ENCODE data around the gene ENTPD1.
A peak's percentile ranks its signal among the peaks of the same experiment; 100 is the strongest.

Gene ENTPD1

GRCh38 chr10:95831515-95831914 lies 75.6 kb downstream of the ENTPD1 start:
- no peak for DNase-seq (ENCODE audit: low read depth)

- no peak for DNase-seq (ENCODE audit: low read depth)
These were observed 76.5 kb downstream of the ENTPD1 start for GRCh38 chr10:95832216-95833041.

GRCh38 chr10:95833042-95833610 lies 77.2 kb downstream of the ENTPD1 start:
- no peak for DNase-seq (ENCODE audit: low read depth)

DNA sequence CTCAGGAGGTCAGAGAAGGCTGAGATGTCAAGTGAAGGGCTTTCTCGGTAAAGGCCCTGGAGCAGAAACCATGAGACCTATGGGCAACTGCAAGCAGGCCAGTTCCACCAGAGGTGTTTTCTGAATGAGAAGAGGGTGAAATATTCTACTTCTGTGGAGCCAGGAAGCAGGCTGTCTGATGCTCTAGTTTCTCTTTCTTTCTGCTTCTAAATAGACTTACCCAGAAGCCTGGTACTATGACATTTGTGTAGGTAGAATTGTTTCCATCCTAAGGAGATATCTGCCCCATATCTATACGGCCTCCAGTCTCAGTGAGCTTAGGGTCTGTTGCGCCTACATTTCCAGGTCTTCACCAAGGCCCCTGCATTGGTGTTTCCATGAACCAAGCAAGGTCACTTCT lies 78.4 kb downstream of the ENTPD1 start:
- DNase-seq (ENCODE audit: low read depth) = no peak

DNA sequence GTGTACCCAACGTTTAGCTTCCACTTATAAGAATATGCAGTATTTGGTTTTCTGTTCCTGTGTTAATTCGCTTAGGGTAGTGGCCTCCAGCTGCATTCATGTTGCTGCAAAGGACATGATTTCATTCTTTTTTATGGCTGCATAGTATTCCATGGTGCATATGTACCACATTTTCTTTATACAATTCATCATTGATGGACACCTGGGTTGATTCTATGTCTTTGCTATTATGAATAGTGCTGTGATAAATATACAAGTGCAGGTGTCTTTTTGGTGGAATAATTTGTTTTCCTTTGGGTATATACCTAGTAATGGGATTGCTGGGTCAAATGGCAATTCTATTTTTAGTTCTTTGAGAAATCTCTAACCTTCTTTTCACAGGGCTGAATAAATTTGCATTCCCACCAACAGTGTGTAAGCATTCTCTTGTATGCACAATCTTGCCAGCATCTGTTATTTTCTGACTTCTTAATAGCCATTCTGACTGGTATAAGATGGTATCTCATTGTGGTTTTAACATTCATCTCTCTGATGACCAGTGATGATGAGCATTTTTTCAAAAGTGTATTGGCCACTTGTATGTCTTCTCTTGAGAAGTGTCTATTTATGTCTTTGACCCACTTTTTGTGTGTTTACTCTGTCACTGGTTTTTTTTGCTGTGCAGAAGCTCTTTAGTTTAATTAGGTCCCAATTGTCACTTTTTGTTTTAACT lies 79.3 kb downstream of the ENTPD1 start:
- no peak for DNase-seq (ENCODE audit: low read depth)

- DNase-seq (ENCODE audit: low read depth) = no peak
These were observed 79.9 kb downstream of the ENTPD1 start for GRCh38 chr10:95835911-95836310.

DNA sequence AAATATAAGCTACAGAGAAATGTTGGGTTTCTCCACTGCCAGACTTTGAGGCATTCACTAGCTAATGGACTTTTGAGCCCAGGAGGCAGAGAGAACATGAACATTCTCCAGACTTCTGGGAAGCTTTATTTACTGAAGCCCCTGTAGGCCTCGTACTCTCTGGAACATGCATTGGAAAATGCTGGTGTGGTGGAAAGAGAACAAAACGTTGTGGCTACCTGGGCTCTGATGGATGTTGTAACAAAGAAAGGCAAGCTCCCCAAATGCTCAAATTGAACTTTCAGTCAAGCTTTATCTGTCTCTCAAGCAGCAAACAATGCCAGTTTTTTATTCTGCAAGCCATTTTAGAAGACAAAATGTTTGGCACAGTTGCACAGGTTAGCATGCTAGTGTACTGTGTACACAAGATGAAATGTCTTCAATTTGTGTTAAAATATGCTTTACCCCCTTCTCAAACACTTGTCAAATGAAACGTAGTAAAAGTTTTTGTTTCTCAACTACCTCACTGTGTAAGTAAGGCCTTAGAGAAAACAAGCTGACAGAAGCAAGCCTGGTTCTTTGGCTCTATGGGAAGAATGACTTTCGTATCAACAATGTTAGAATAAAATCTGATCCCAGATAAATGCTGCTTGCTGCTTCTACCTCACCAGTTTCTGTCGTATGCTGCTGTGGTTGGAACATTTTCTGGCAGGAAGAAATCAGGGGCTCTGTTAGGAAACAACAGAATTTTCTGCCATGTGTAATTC lies 80.8 kb downstream of the ENTPD1 start:
- DNase-seq (ENCODE audit: low read depth) = no peak

DNA sequence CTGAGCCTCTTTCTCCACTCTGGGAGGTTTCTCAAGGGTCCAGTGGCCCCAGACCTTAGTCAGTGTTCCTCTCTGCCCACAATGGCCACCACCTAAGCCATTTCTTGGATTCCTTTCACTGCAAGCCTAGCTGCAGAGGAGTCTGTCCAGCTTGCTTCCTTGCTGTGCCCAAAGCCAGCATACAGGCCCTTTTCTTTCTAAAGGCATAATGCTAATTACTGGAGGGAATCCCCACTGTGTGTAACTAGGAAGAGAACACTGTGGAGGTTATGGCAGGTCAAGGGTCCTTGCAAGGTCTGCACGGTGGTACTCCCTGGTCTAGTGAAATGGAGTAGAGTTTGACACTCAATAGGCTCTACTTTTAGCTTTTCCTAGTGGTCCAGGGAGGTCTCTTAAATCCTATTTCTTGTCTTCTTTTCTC lies 81.4 kb downstream of the ENTPD1 start:
- no peak for DNase-seq (ENCODE audit: low read depth)

GRCh38 chr10:95837783-95838182 lies 81.8 kb downstream of the ENTPD1 start:
- DNase-seq (ENCODE audit: low read depth) = no peak

- DNase-seq (ENCODE audit: low read depth) = no peak
These were observed 84.2 kb downstream of the ENTPD1 start for GRCh38 chr10:95840121-95840520.

DNA sequence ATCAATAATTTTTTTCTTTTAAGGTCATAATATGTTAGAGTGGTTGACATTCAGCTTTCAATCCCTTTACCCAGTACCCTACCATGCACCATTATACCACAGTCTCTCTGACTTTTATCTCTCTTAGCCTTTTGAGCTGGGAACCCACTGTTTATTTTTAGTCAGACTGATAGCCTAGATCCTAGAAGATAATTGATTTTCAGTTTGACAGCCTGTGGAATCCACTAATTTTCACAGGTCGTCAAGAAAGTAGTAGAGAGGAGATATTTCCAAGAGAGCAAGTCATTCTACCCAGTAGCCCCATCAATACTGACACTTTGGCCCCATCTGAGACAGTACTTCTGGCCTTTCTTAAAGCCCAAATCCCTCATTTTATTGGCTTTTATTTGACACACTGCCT lies 84.7 kb downstream of the ENTPD1 start:
- DNase-seq (ENCODE audit: low read depth) = no peak

GRCh38 chr10:95841661-95842498 lies 85.9 kb downstream of the ENTPD1 start:
- DNase-seq (ENCODE audit: low read depth) = peak; percentile 7

DNA sequence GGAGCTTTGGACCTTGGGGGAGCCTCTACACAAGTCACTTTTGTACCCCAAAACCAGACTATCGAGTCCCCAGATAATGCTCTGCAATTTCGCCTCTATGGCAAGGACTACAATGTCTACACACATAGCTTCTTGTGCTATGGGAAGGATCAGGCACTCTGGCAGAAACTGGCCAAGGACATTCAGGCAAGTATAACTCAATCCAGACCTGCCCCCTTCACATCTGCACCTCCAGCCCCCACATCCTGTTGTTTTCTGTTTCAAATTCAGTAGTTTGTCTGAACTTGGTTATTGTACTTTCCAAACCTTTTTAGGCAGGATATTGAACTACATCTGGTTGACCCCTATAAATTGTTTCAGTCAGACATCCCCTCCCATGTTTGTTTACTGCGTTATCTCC lies 89.4 kb downstream of the ENTPD1 start:
- DNase-seq (ENCODE audit: low read depth) = no peak

GRCh38 chr10:95847007-95847406 lies 91.0 kb downstream of the ENTPD1 start:
- DNase-seq (ENCODE audit: low read depth) = no peak

DNA sequence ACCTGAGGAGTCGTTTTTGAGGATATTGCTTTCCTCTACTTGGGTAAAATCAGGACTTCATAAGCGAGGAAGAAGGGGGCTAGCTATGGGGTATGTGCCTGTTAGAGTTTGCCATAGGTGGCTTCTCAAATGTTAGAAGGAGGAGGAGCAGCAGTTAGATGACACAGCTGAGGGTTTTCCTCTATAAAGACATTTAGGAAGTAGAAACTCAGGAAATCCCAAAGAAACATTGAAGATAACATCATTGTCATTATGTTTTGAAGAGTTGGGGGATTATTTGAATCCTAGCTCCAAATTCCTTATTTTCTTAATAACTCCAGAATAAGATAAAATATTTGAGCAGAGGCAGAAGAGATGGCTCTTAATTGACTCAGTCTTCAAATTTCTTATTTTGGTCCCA lies 92.9 kb downstream of the ENTPD1 start:
- DNase-seq (ENCODE audit: low read depth) = no peak

DNA sequence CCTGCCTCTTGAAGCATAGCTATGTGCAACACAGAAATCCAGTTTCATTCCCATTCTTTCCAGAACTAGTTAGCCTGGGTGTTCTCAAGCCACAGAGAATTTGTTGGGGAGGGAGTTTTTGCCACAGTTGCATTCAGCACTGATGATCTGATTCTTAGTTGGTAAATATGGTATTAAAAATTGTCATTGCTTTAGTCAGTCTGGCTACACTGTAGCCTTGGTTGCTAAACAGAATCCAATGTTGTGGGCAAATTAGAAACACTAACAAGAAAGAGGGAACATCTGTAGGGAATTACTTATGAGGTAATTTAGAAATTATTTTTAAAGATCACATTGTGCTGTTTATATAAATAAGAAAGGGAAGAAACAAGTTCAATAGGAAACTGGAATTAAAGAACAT lies 94.8 kb downstream of the ENTPD1 start:
- no peak for DNase-seq (ENCODE audit: low read depth)

- no peak for DNase-seq (ENCODE audit: low read depth)
These were observed 104.4 kb downstream of the ENTPD1 start for GRCh38 chr10:95860166-95860940.

DNA sequence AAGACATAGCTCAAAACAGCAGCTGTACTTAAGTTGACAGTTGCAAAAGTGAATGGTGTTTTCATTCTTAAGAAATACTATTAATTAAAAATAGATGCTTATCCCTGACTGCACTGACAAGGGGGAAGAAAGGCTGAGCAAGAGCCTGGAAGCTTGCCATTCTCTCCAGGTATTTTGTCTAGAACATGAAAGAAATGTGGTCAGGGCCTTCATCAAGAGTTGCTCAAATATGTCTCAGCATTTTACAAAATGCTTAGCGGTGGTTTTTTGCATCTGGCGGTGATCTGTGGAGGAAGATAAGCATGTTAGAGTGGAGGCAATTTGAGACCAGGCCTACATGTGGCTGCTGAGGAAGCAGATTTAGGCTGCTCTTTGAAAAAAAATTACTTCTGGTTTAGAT lies 105.4 kb downstream of the ENTPD1 start:
- DNase-seq (ENCODE audit: low read depth) = no peak

- DNase-seq (ENCODE audit: low read depth) = no peak
These were observed 109.2 kb downstream of the ENTPD1 start for GRCh38 chr10:95864906-95865813.
